B cell (primary cell): ENCODE results near the gene PAPPA. TPM values are rescaled to one million over a fixed set of nuclear protein-coding genes. Genes with fewer than 3 reads are reported as not detected.

Source experiments
- ATAC-seq: fragments of 200-7000 bp; cut with Tn5 transposase; one replicate; pipeline ENCODE4 v1.10.0; 2021; ENCODE audit warnings: low read depth, mild to moderate bottlenecking, moderate number of reproducible peaks, moderate library complexity
- CTCF ChIA-PET: fragments of 350-600 bp; sonication (Branson Sonifier 250); formaldehyde crosslinking; loops from one replicate; lab custom pipeline; 2021; ENCODE audit warnings: antibody characterized with exemption, inconsistent platforms; lab: Charles Lee
- POLR2A ChIA-PET: fragments of 350-600 bp; sonication (Branson Sonifier 250); formaldehyde crosslinking; loops from one replicate; lab custom pipeline; 2021; ENCODE audit warnings: antibody characterized with exemption; lab: Charles Lee
- DNase-seq: peaks from one replicate; pipeline ENCODE4 v3.0.0; 2013
- H2AFZ ChIP-seq: 2 replicates; pipeline ENCODE4 v1.6.1; 2012; ENCODE audit warnings: mild to moderate bottlenecking, low read depth, low read length; ENCODE audit not compliant: insufficient read depth, poor library complexity, severe bottlenecking
- H3K27ac ChIP-seq, 2 donors: 1 replicate in 1 of 2; 2 replicates in 1 of 2; pipeline ENCODE4 v1.5.1; 2012 to 2013; ENCODE audit warnings: low read length in 2 of 2, mild to moderate bottlenecking in 2 of 2, moderate library complexity in 1 of 2
- H3K27me3 ChIP-seq, 4 experiments: fragments of 200-600 bp in 1 of 4; sonication (generic) in 1 of 4; replicated peaks in 1 of 4; 1 replicate in 2 of 4; 2 replicates in 2 of 4; pipeline versions ENCODE4 v1.6.1 to v1.7.0; 2013 to 2016; ENCODE audit warnings: low read length in 3 of 4, mild to moderate bottlenecking in 2 of 4, mixed read lengths in 1 of 4, moderate library complexity in 1 of 4; ENCODE audit not compliant: insufficient read depth in 4 of 4, control insufficient read depth in 3 of 4; ENCODE audit errors: control extremely low read depth in 1 of 4
- H3K36me3 ChIP-seq, 2 experiments: replicated peaks in 1 of 2; 1 replicate in 1 of 2; 2 replicates in 1 of 2; pipeline versions ENCODE4 v1.6.1 to v1.7.1; 2013; ENCODE audit warnings: low read length in 1 of 2; ENCODE audit not compliant: insufficient read depth in 2 of 2, control insufficient read depth in 1 of 2; ENCODE audit errors: control extremely low read depth in 1 of 2, extremely low read depth in 1 of 2
- H3K4me1 ChIP-seq, 2 donors: fragments of 200-600 bp in 1 of 2; sonication (generic) in 1 of 2; 1 replicate in 1 of 2; 2 replicates in 1 of 2; pipeline versions ENCODE4 v1.5.1 to v1.6.1; 2013 to 2017; ENCODE audit warnings: low read length in 2 of 2; ENCODE audit not compliant: control insufficient read depth in 2 of 2, insufficient read depth in 2 of 2
- H3K4me2 ChIP-seq: replicated peaks from 2 replicates; pipeline ENCODE3; 2012; ENCODE audit warnings: mild to moderate bottlenecking, low read depth, low read length; ENCODE audit not compliant: poor library complexity, severe bottlenecking
- H3K4me3 ChIP-seq, 5 experiments: fragments of 200-600 bp in 1 of 5; sonication (generic) in 1 of 5; 1 replicate in 3 of 5; 2 replicates in 2 of 5; pipeline versions ENCODE4 v1.5.1 to v1.7.0; 2011 to 2016; ENCODE audit warnings: low read length in 4 of 5, mild to moderate bottlenecking in 4 of 5, low read depth in 2 of 5, control low read depth in 1 of 5, moderate library complexity in 1 of 5; ENCODE audit not compliant: insufficient read depth in 1 of 5; ENCODE audit errors: control extremely low read depth in 1 of 5, extremely low read depth in 1 of 5
- H3K79me2 ChIP-seq: fragments of 200-600 bp; sonication (generic); one replicate; pipeline ENCODE4 v1.6.0; 2016; ENCODE audit warnings: low read length; ENCODE audit not compliant: control insufficient read depth, insufficient read depth
- H3K9ac ChIP-seq: fragments of 200-600 bp; sonication (generic); 2 replicates; pipeline ENCODE4 v1.6.1; 2017; ENCODE audit warnings: mild to moderate bottlenecking, low read length, moderate library complexity
- H3K9me3 ChIP-seq, 3 donors: one replicate each; pipeline versions ENCODE4 v1.6.1 to v1.7.1; 2013; ENCODE audit warnings: low read length in 2 of 3; ENCODE audit not compliant: control insufficient read depth in 2 of 3, insufficient read depth in 1 of 3; ENCODE audit errors: control extremely low read depth in 1 of 3
- H4K20me1 ChIP-seq: 2 replicates; pipeline ENCODE4 v1.6.0; 2012; ENCODE audit warnings: mild to moderate bottlenecking, low read length; ENCODE audit not compliant: insufficient read depth, control insufficient read depth, poor library complexity, severe bottlenecking
- H3K27ac Mint-ChIP-seq: one replicate; pipeline ENCODE4 v1.8.0; 2021; ENCODE audit warnings: mixed read lengths
- H3K27me3 Mint-ChIP-seq: one replicate; pipeline ENCODE4 v1.8.0; 2021; ENCODE audit warnings: mixed read lengths
- H3K4me1 Mint-ChIP-seq: one replicate; pipeline ENCODE4 v1.8.0; 2021; ENCODE audit warnings: mixed read lengths
- H3K4me3 Mint-ChIP-seq: one replicate; pipeline ENCODE4 v1.8.0; 2021; ENCODE audit warnings: mixed read lengths
- H3K9me3 Mint-ChIP-seq: one replicate; pipeline ENCODE4 v1.8.0; 2022; ENCODE audit warnings: mixed read lengths; ENCODE audit not compliant: insufficient read depth
- EZH2 ChIP-seq: IDR thresholded peaks from 2 replicates; pipeline ENCODE4 v1.6.1; 2012; ENCODE audit warnings: borderline replicate concordance, low read depth, mild to moderate bottlenecking, moderate library complexity, low read length; ENCODE audit not compliant: insufficient read depth, poor library complexity, severe bottlenecking
- WGBS: methylation state at CpG from one replicate; pipeline ENCODE4 v1.1.5; 2013; ENCODE audit warnings: missing lambda C conversion rate; ENCODE audit not compliant: insufficient coverage; 5-methylcytosine and 5-hydroxymethylcytosine counted together
- intact Hi-C: fragments of 100-400 bp; cut with micrococcal nuclease; formaldehyde crosslinking; loops from one replicate; pipeline ENCODE4 v1.10.0; 2022
- polyA plus RNA-seq: library from polyadenylated mRNA; depleted of rRNA; stranded (reverse); fragments of >200 nt; gene quantifications from 2 replicates; pipeline ENCODE4 v1.2.3, GENCODE V29; 2012
- total RNA-seq, 2 donors: library from RNA; stranded (reverse); fragments of 120-200 nt in 1 of 2; gene quantifications; 1 replicate in 1 of 2; 2 replicates in 1 of 2; pipeline versions ENCODE4 v1.2.3 to v1.2.4, GENCODE V29; 2013 to 2022
- TF ChIP-seq, protein P1 (sequence below): fragments of 200-600 bp; IDR thresholded peaks from one replicate; pipeline ENCODE4 v1.8.0; 2022; ENCODE audit warnings: antibody characterized with exemption, mild to moderate bottlenecking

Gene PAPPA
- total and polyA plus RNA-seq, 2 donors (not counting 1 experiment from before 2014, with no cell fraction given), result not detected

DNA sequence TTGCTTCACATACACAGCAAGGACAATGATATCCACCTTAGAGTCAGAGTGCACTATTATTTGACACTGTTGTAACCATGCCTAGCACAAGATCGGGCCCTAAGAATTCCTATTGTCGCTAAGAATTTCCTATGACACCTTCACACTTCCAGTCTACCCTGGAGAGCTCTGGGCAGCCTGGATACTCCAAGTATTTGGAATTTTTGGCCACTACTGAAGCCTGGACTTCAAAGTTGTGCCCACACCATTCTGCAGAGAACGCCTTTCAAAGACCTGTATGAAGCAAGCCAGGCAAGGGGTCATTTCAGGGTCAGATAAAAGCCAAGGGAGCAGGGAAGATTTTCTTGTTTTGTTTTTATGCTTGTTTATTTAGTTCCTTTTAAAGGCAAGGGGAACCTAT lies 179.7 kb downstream of the PAPPA start:
- Mint-ChIP-seq H3K4me3 (no peak overlapping the region), H3K27ac (no peak overlapping the region), H3K4me1 (no peaks in the 10 kb centered on the region), H3K27me3 (peaks cover 10% of the 10 kb centered on the region), H3K9me3 (no peaks in the 10 kb centered on the region)
- Histone ChIP-seq H3K27ac (no peak overlapping the region), H2AFZ (no peak overlapping the region), H3K36me3 (no peaks in the 10 kb centered on the region), H3K4me2 (no peak overlapping the region), H3K9me3 (no peaks in the 10 kb centered on the region), H3K27me3 (no peaks in the 10 kb centered on the region), H3K79me2 (no peaks in the 10 kb centered on the region), H4K20me1 (no peaks in the 10 kb centered on the region), H3K9ac (no peak overlapping the region), H3K4me1 (no peaks in the 10 kb centered on the region), H3K4me3 (no peak overlapping the region)
- ChIA-PET POLR2A (no interaction called here), CTCF (no interaction called here)
- 88% methylated on average over 3 of the region's 3 CpGs for WGBS
- intact Hi-C loops, result no loop called here
- TF ChIP-seq, protein P1, sequence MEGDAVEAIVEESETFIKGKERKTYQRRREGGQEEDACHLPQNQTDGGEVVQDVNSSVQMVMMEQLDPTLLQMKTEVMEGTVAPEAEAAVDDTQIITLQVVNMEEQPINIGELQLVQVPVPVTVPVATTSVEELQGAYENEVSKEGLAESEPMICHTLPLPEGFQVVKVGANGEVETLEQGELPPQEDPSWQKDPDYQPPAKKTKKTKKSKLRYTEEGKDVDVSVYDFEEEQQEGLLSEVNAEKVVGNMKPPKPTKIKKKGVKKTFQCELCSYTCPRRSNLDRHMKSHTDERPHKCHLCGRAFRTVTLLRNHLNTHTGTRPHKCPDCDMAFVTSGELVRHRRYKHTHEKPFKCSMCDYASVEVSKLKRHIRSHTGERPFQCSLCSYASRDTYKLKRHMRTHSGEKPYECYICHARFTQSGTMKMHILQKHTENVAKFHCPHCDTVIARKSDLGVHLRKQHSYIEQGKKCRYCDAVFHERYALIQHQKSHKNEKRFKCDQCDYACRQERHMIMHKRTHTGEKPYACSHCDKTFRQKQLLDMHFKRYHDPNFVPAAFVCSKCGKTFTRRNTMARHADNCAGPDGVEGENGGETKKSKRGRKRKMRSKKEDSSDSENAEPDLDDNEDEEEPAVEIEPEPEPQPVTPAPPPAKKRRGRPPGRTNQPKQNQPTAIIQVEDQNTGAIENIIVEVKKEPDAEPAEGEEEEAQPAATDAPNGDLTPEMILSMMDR, result no peak
- TF ChIP-seq EZH2, result no peak
- ATAC-seq (no peak), DNase-seq (no peak)

DNA sequence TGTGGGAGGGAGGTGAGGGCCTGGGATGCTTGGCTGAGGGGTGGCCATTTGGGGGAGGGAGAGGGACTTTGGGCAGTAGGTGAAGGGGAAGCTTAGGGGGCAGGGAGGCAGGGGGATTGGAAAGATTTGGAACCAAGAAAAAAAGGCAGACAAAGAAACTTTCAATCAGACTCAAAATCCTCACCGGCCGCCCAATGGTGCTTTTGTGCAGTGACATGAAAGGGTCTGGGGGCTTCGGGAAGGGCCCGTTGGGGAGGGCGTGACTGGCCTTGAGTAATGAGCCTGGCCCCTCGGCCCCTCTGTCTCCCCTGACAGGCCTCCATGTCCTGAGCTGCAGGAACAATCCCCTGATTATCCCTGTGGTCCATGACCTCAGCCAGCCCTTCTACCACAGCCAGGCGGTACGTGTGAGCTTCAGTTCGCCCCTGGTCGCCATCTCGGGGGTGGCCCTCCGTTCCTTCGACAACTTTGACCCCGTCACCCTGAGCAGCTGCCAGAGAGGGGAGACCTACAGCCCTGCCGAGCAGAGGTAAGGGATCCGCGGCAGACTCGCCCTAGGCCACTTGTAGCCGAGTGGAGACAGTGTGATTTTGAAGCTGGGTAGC lies 181.1 kb downstream of the PAPPA start:
- H3K79me2 ChIP-seq, result no peaks in the 10 kb centered on the region
- H3K36me3 ChIP-seq, result no peaks in the 10 kb centered on the region
- 44% methylated on average over 15 of the region's 19 CpGs for WGBS
- no peaks in the 10 kb centered on the region for H3K9me3 ChIP-seq
- no peak overlapping the region for H3K27ac ChIP-seq
- H3K9me3 Mint-ChIP-seq, result no peaks in the 10 kb centered on the region
- no peak overlapping the region for H3K27ac Mint-ChIP-seq
- DNase-seq (no peak), ATAC-seq (no peak)
- H3K4me3 Mint-ChIP-seq, result no peak overlapping the region
- no peaks in the 10 kb centered on the region for H3K27me3 ChIP-seq
- no peak overlapping the region for H2AFZ ChIP-seq
- H3K27me3 Mint-ChIP-seq, result peaks cover 13% of the 10 kb centered on the region
- H4K20me1 ChIP-seq, result no peaks in the 10 kb centered on the region
- no peaks in the 10 kb centered on the region for H3K4me1 Mint-ChIP-seq
- no peak overlapping the region for H3K4me3 ChIP-seq
- no peak overlapping the region for H3K9ac ChIP-seq
- POLR2A ChIA-PET, result no interaction called here
- CTCF ChIA-PET, result no interaction called here
- TF ChIP-seq EZH2, result no peak
- TF ChIP-seq, protein P1, result no peak
- H3K4me1 ChIP-seq, result no peaks in the 10 kb centered on the region
- intact Hi-C loops, result no loop called here
- no peak overlapping the region for H3K4me2 ChIP-seq
